NCI-H345 treated with DMSO at 0.1 percent for 48 hours (cell line): Measurements from ENCODE around the gene NDUFAB1.
"Not testable (repeated sequence)": the region's sequence is repeated elsewhere in the genome, so short reads cannot be mapped to it uniquely, and the experiment has no call there.

Experiments
- DNase-seq: peaks from one replicate; lab custom pipeline; 2025; ENCODE audit not compliant: unreplicated experiment; lab: John Stamatoyannopoulos, UW

Gene NDUFAB1

DNA sequence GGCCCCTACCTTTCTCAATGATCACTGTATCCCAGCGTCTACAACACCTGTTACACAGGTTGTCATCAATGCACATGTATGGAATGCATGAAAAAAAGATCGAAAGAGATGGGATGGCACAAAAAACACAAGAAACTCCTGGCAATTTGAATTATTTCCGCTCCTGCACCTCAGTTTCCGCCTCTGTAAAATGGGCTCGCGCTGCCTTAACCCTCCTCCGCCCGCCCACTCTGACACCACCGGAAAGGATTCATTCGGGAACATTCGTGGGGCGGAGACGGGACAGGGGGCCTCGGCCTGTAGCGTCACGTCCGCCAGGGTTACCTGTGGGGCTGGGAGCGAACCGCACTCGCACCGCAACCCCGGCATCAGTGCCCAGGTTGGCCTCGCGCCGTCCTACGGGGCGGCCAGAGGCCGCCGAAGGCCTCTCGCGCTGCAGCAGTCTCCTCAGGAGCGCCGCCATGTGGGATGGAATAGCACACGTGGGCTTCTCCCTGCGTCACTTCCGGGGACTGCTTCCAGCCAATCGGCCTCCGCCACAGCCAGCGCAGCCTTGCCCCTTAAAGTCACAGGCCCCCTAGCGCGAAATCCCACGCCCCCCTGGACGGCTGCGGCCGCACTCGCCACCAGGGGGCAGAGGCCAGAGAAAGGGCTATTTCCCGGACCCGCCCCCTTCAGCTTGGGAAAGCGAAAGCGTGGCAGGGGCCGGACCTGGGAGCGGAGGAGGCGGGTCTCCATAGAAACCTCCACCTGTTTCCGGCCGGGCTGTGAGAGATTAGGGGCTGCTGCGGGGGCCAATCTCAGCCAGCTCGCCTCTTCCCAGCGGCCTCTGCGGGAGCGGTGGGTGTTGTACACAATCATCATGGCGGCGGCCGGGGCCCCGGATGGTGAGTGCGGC, 39.0 kb downstream of the NDUFAB1 start, which contains the start of the genes EARS2 and UBFD1:
Gene EARS2, minus strand, starts transcription at position 470 of the 898 bp plus-strand sequence. Its CDS starts 7 bp downstream, at position 463.
Gene UBFD1, plus strand, starts transcription at position 847 of the 898 bp plus-strand sequence. Its CDS starts 16 bp downstream, at position 863.
- peak; percentile 94 for DNase-seq

DNA sequence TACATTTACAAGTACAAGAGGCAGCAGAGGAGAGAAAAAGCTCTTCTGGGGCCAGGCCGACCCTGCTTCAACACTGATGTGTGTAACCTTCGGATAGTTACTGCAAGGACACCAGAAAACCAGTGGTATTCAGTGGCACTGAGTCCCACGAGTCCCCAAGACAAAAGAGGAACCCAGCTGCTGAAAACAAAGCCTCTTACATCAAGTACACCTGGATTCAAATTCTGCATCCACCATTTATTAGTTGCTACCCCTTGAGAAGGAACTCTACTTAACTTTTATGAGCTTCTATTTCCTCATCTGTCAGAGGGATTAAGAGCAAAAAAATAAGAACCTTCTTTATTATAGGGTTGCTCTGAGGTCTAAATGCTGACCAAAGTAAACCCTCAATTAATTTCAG, 41.6 kb downstream of the NDUFAB1 start:
- no peak for DNase-seq

DNA sequence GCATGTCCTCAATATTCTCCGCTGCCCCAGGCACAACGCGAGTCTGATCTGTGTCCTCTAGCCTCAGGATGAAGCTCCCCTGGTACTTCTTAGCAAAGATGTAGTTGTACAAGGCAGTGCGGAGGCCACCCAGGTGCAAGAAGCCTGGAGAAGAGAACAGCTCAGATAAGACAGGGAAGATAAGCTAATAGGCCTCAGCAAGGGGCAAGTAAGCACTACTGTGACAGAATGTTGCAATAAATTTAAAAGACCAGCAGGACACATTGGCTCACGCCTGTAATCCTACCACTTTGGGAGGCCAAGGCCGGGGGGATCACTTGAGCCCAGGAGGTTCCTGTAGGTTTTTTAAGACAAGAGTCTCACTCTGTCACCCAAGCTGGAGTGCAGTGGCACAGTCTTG, 44.0 kb downstream of the NDUFAB1 start:
- no peak for DNase-seq

DNA sequence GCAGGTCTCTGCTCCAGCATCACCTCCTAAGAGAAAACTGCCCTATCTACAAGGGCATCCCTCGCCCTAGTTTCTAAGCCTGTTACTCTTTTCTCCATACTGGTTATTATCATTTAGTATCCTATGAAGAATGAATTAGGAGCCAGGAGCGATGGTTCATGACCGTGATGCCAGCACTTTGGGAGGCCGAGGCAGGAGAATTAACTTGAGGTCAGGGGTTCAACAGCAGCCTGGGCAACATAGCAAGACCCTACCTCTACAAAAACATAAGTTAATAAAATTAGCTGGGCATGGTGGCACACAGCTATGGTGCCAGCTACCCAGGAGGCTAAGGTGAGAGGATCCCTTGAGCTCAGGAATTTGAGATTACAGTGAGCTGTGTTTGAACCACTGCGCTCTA, 46.2 kb downstream of the NDUFAB1 start:
- no peak for DNase-seq

DNA sequence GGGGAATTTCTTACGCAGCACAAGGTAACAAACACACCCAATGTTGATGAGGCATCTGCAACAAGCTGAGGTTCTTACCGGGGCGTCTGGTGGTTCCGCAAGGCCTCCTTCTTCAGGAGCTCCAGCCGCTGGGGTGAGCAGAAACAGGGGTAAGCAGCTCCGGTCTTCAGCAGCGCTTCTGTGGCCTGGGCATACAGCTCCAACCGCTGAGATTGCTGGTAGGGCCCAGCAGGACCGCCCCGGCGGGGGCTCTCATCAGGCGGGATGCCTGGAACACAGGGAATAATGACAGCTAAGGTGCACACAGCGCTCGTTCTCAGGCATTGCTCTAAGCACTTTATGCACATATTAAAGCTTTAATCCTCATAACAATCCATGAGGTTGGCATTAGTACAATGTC, 51.7 kb downstream of the NDUFAB1 start:
- DNase-seq, result no peak

DNA sequence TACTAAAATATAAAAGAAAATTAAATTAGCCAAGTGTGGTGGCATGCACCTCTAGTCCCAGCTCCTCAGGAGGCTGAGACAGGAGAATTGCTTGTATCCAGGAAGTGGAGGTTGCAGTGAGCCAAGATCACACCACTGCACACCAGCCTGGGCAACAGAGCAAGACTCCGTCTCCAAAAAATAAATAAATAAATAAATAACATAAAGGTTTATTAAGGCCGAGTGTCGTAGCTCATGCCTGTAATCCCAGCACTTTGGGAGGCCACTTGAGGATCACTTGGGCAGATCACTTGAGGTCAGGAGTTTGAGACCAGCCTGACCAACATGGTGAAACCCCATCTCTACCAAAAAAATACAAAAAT, 55.3 kb downstream of the NDUFAB1 start:
- not testable (repeated sequence) for DNase-seq

DNA sequence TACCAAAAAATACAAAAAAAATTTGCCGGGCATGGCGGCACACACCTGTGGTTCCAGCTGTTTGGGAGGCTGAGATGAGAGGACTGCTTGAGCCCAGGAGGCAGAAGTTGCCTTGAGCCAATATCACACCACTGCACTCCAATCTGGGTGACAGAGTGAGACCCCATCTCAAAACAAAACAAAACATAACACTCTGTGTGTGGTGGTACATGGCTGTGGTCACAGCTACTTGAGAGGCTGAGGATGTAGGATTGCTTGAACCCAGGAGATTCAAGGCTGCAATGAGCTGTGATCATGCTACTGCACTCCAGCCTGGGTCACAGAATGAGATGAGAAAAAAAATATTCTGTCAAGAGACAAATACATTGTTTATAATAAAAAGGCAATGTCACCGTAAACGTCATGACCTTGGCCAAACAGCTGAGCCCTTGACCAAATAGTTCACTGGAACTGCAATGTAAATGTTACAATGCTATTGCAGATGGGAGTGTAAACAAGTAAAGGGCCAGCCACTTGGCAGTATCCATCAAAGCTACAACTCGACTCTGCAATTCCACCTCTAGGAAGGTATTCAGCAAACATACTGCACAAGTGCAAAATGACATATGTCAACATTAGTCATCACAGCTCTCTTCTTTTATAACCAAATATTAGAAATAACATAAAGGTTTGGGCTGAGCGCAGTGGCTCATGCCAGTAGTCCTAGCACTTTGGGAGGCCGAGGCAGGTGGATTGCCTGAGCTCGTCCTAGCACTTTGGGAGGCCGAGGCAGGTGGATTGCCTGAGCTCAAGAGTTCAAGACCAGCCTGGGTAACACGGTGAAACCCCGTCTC, 55.9 kb downstream of the NDUFAB1 start:
- no peak for DNase-seq

DNA sequence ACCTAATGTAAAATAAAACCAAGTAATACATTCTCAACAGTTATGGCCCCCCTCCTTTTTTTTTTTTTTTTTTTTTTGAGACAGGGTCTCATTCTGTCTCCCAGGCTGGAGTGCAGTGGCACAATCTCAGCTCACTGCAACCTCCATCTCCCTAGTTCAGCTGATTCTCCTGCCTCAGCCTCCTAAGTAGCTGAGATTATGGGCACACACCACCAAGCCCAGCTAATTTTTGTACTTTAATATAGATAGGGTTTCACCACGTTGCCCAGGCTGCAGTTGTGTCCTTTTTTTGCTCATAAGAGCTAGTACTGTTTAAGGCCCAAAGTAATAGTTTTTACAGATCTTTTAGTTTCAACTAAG, 57.2 kb downstream of the NDUFAB1 start:
- DNase-seq, result no peak

DNA sequence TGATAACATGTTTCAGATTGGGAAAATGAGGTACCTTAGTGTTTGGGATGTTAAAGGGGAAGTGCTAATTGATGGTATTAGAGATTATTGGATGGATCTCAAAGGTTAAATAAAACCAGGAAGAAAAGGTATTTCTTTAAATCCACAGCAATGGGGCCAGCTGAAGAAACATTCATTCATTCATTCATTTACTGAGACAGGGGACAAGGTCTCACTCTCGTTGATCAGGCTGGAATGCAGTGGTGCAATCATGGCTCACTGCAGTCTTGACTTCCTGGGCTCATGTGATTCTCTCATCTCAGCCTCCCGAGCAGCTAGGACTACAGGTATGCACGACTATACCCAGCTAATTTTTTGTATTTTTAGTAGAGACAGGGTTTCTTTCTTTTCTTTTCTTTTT, 58.7 kb downstream of the NDUFAB1 start:
- no peak for DNase-seq

DNA sequence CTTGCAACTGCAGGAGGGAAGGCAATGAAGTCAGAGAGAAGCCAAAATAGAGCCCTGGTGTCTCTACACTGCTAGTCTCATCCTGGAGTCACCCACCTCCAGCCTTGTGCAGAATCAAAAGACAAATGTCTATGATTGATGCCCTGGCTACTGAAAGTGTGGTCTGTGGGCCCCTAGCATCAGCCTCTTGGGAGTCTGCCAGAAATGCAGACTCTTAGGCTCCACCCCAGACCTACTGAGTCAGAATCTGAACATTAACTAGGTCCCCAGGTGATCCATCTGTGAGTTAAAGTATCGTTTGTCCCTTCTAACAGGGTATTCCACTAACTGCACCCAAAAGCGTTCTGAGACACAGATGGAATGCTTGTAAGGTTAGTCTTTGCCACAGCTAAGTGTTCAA, 60.2 kb downstream of the NDUFAB1 start:
- DNase-seq, result no peak

DNA sequence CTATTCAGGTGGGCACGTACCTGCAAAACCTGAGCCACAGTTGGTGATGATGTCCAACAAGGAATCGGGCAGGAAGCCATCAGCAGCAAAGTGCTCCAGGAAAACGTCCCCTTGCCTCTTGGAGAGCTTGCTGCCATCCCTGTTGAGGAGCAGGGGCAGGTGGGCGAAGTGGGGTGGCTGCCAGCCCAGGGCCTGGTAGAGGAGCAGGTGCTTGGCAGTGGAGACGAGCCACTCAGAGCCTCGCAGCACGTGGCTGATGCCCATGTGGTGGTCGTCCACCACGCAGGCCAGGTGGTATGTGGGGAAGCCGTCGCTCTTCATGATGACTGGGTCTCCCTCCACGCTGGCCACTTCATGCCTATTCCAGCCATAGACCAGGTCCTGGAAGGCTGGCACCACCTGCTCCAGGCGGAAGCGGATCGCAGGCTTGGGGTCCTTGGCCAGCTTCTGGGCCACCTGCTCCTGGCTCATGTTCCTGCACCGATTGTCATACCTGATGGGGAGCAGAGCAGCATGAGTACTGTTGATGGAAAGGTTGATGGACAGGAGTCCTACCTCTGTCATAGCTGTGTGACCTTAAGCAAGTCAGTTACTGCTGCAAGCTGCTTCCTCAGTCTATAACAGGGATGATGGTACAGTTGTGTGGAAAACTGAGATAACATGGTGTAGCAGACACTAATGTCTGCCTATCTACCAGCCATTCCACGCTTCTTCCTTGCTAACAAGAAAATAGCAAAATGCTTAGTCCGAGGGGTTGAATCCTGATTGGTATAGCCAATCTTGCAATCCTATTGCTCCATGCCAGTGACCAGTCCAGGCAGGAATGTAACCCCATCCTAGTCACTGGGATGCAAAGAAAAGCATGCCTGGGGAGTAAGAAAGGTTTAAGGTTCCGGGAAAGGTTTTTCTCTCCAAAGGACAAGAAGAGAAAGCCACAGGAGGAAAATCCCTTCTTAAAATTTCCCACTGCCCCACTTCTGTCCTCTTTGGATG, 61.0 kb downstream of the NDUFAB1 start:
- DNase-seq, result no peak

DNA sequence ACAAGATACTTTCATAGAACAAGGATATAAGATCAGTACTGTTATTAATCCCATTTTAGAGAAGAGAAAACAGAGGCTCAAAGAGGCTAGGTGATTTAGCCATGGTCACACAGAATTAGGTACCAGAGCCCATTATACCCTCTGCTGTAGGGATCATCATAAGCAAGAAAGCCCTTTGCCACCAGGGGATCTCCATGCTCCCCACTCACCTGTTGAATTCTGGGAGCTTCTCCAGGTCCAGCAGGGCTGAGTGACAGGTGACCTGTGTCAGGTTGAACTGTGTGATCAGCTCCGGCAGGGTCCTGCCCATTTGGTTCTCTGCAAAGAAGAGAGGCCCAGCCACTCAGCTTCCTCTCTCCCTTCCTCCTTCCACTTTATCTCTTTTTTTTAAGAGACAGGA, 63.7 kb downstream of the NDUFAB1 start:
- DNase-seq, result no peak
